Caco-2 (cell line): ENCODE data around the gene PIGS. TPM values are rescaled to one million over a fixed set of nuclear protein-coding genes. Genes with fewer than 3 reads are reported as not detected.

ENCODE experiments used
- BruUV-seq: library from RNA; stranded (reverse); fragments of 400-500 nt; replicated peaks from 2 replicates; lab custom pipeline; 2021; lab: Mats Ljungman, UMichigan
- CTCF ChIA-PET: fragments of 300-600 bp; sonication (Branson Sonifier 250); formaldehyde crosslinking; loops from one replicate; lab custom pipeline; 2022; ENCODE audit warnings: antibody characterized with exemption; lab: Charles Lee
- POLR2A ChIA-PET: fragments of 300-600 bp; sonication (Branson Sonifier 250); formaldehyde crosslinking; loops from one replicate; lab custom pipeline; 2022; ENCODE audit warnings: antibody characterized with exemption; lab: Charles Lee
- DNase-seq, 2 experiments: peaks; one replicate each; pipeline versions ENCODE4 v3.0.0 to v3.0.0-alpha.2; 2020 to 2022
- H3K27me3 ChIP-seq: replicated peaks from 2 replicates; pipeline ENCODE4 v1.6.0; 2011; ENCODE audit warnings: low read length; ENCODE audit not compliant: control insufficient read depth, insufficient read depth
- H3K36me3 ChIP-seq: 2 replicates; pipeline ENCODE4 v1.5.1; 2011; ENCODE audit warnings: low read length; ENCODE audit not compliant: control insufficient read depth, insufficient read depth
- H3K4me1 ChIP-seq: fragments of 250-450 bp; sonication (Bioruptor Pico); 2 replicates; pipeline ENCODE4 v1.5.1; 2020; ENCODE audit warnings: mild to moderate bottlenecking
- H3K4me3 ChIP-seq: 2 replicates; pipeline ENCODE4 v1.5.1; 2011; ENCODE audit warnings: low read depth, mild to moderate bottlenecking, control low read depth, low read length
- H3K9me3 ChIP-seq: fragments of 250-450 bp; sonication (Bioruptor Pico); 2 replicates; pipeline ENCODE4 v1.5.1; 2020; ENCODE audit warnings: mild to moderate bottlenecking, moderate library complexity
- H3K27ac Mint-ChIP-seq: one replicate; pipeline ENCODE4 v1.8.0; 2022; ENCODE audit warnings: mixed read lengths; ENCODE audit not compliant: unreplicated experiment
- H3K27me3 Mint-ChIP-seq: one replicate; pipeline ENCODE4 v1.8.0; 2022; ENCODE audit warnings: mixed read lengths; ENCODE audit not compliant: insufficient read depth, unreplicated experiment
- H3K36me3 Mint-ChIP-seq: one replicate; pipeline ENCODE4 v1.8.0; 2022; ENCODE audit warnings: mild to moderate bottlenecking, mixed read lengths; ENCODE audit not compliant: insufficient read depth, unreplicated experiment
- H3K4me1 Mint-ChIP-seq: one replicate; pipeline ENCODE4 v1.8.0; 2022; ENCODE audit warnings: low read depth, mixed read lengths; ENCODE audit not compliant: unreplicated experiment
- H3K4me3 Mint-ChIP-seq: one replicate; pipeline ENCODE4 v1.8.0; 2022; ENCODE audit warnings: mild to moderate bottlenecking, moderate library complexity, mixed read lengths; ENCODE audit not compliant: unreplicated experiment
- H3K9me3 Mint-ChIP-seq: one replicate; pipeline ENCODE4 v1.8.0; 2022; ENCODE audit warnings: mixed read lengths; ENCODE audit not compliant: unreplicated experiment
- intact Hi-C: fragments of 100-400 bp; cut with micrococcal nuclease; formaldehyde crosslinking; loops from one replicate; pipeline ENCODE4 v1.10.0; 2022; ENCODE audit not compliant: unreplicated experiment
- total RNA-seq: library from RNA; stranded (reverse); gene quantifications from 2 replicates; pipeline ENCODE4 v1.2.3, GENCODE V29; 2022
- TF ChIP-seq, protein P1 (sequence below), 2 experiments: fragments of 200-600 bp in 1 of 2; IDR thresholded peaks; 1 replicate in 1 of 2; 2 replicates in 1 of 2; pipeline versions ENCODE4 v1.5.1 to v1.8.0; 2011 to 2022; ENCODE audit warnings: antibody characterized with exemption in 1 of 2, control low read depth in 1 of 2, inconsistent platforms in 1 of 2, low read depth in 1 of 2, low read length in 1 of 2, mild to moderate bottlenecking in 1 of 2, moderate library complexity in 1 of 2; ENCODE audit not compliant: insufficient read depth in 1 of 2, severe bottlenecking in 1 of 2, unreplicated experiment in 1 of 2

Gene PIGS
- total RNA-seq, 1 experiment from 2014 or later, result 99.6 TPM

- POLR2A ChIA-PET, result no interaction called here
- Histone ChIP-seq H3K4me3 (no peak overlapping the region), H3K9me3 (no peaks in the 10 kb centered on the region), H3K36me3 (no peaks in the 10 kb centered on the region), H3K4me1 (no peaks in the 10 kb centered on the region), H3K27me3 (no peaks in the 10 kb centered on the region)
- BruUV-seq, result no TSS peak
- H3K36me3 Mint-ChIP-seq, result no peaks in the 10 kb centered on the region
- DNase-seq, result no peak
- no peaks in the 10 kb centered on the region for H3K4me1 Mint-ChIP-seq
- TF ChIP-seq, protein P1, sequence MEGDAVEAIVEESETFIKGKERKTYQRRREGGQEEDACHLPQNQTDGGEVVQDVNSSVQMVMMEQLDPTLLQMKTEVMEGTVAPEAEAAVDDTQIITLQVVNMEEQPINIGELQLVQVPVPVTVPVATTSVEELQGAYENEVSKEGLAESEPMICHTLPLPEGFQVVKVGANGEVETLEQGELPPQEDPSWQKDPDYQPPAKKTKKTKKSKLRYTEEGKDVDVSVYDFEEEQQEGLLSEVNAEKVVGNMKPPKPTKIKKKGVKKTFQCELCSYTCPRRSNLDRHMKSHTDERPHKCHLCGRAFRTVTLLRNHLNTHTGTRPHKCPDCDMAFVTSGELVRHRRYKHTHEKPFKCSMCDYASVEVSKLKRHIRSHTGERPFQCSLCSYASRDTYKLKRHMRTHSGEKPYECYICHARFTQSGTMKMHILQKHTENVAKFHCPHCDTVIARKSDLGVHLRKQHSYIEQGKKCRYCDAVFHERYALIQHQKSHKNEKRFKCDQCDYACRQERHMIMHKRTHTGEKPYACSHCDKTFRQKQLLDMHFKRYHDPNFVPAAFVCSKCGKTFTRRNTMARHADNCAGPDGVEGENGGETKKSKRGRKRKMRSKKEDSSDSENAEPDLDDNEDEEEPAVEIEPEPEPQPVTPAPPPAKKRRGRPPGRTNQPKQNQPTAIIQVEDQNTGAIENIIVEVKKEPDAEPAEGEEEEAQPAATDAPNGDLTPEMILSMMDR (IDR thresholded peaks at IDR 0.05; ENCODE audit: insufficient read depth in 1 of 2, low read depth in 1 of 2, low read length in 1 of 2, severe bottlenecking in 1 of 2, unreplicated experiment in 1 of 2), result no peak
- no peaks in the 10 kb centered on the region for H3K27me3 Mint-ChIP-seq
- intact Hi-C loops, result no loop called here
- CTCF ChIA-PET, result interaction anchor here (1.2 kb wide), 1 partner anchor 12 kb away, joined by 3 read pairs; no protein-coding TSS in a partner anchor
- no peak overlapping the region for H3K4me3 Mint-ChIP-seq
- H3K9me3 Mint-ChIP-seq, result no peaks in the 10 kb centered on the region
- no peak overlapping the region for H3K27ac Mint-ChIP-seq
These were observed 64.4 kb downstream of the PIGS start for GRCh38 chr17:28506763-28507487.

DNA sequence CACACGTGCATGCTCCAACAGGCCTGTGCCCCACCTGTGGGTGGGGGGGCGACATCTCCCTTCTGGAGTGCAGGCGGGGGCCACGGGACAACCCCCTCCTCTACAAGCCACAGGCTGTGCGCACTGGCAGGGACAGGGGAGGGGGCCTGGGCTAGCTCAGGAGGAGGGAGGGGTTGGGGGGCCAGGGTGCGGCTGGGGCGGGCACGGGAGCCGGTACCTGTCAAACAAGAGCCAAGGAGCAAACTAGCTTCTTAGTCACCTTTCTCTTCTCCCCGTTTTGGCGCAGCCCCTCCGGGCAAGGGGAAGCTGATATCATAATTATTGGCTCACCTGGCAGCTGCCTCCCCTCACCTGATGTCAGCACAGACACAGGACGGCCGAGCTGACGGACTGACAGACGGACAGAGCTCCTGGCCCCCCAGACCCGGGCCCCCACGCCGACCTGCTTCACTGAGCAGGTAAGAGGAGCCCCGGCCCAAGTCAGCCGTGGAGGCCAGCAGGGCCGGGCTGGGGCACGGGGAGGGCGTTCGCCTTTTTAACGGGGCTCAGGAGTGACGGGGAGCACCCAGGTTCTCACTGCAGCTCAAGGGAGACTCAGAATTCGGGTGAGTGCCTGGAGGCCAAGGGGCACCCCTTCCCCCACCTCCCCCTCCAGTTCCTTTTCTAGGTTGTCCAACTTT, 65.2 kb downstream of the PIGS start, which contains the start of gene FOXN1:
Gene FOXN1, plus strand, starts transcription at position 363 of the 680 bp plus-strand sequence. CDS start 17,622 bp downstream, outside the sequence.
- DNase-seq, result no peak
- Mint-ChIP-seq H3K9me3 (no peaks in the 10 kb centered on the region), H3K36me3 (no peaks in the 10 kb centered on the region), H3K27me3 (no peaks in the 10 kb centered on the region), H3K4me3 (no peak within 1 kb of the TSS), H3K4me1 (no peaks in the 10 kb centered on the region), H3K27ac (no peak within 1 kb of the TSS)
- CTCF ChIA-PET, result interaction anchor here (1.2 kb wide), 1 partner anchor 11 kb away, joined by 3 read pairs; no protein-coding TSS in a partner anchor
- intact Hi-C loops, result no loop called here
- no TSS peak for BruUV-seq
- no peaks in the 10 kb centered on the region for H3K4me1 ChIP-seq
- H3K4me3 ChIP-seq, result no peak within 1 kb of the TSS
- POLR2A ChIA-PET, result no interaction called here
- TF ChIP-seq, protein P1 (IDR thresholded peaks at IDR 0.05; ENCODE audit: insufficient read depth in 1 of 2, low read depth in 1 of 2, low read length in 1 of 2, severe bottlenecking in 1 of 2, unreplicated experiment in 1 of 2), result no peak
- no peaks in the 10 kb centered on the region for H3K27me3 ChIP-seq
- no peaks in the 10 kb centered on the region for H3K9me3 ChIP-seq
- H3K36me3 ChIP-seq, result no peaks in the 10 kb centered on the region

DNA sequence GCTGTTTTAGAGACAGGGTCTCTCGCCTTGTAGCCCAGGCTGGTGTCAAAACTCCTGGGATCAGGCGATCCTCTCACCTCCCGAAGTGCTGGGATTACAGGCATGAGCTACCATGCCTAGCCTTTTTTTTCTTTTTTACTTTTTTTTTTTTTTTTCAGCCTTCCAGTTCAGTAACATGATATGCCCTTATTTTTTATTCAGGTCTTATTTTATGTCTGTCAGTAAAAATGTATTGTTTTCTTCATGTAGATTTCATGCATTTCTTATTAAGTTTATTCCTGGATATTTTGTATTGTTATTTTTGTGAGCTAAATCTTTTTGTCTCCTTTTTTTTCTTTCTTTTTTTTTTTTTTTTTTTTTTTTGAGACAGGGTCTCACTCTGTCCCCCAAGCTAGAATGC, 67.9 kb downstream of the PIGS start:
- TF ChIP-seq, protein P1 (IDR thresholded peaks at IDR 0.05; ENCODE audit: insufficient read depth in 1 of 2, low read depth in 1 of 2, low read length in 1 of 2, severe bottlenecking in 1 of 2, unreplicated experiment in 1 of 2), result no peak
- H3K27ac Mint-ChIP-seq, result no peak overlapping the region
- H3K27me3 Mint-ChIP-seq, result no peaks in the 10 kb centered on the region
- no peaks in the 10 kb centered on the region for H3K9me3 ChIP-seq
- intact Hi-C loops, result no loop called here
- peaks cover under 1% of the 10 kb centered on the region for H3K4me1 Mint-ChIP-seq
- no peaks in the 10 kb centered on the region for H3K36me3 Mint-ChIP-seq
- no peaks in the 10 kb centered on the region for H3K4me1 ChIP-seq
- no peak for DNase-seq
- H3K4me3 Mint-ChIP-seq, result no peak overlapping the region
- ChIA-PET CTCF (interaction anchor here (2.1 kb wide), 1 partner anchor 37 kb away, joined by 7 read pairs; no protein-coding TSS in a partner anchor), POLR2A (no interaction called here)
- no peaks in the 10 kb centered on the region for H3K27me3 ChIP-seq
- no peak overlapping the region for H3K4me3 ChIP-seq
- no peaks in the 10 kb centered on the region for H3K36me3 ChIP-seq
- BruUV-seq, result no TSS peak
- H3K9me3 Mint-ChIP-seq, result no peaks in the 10 kb centered on the region
